ENCODE measurements around the gene RFLNA.

DNA sequence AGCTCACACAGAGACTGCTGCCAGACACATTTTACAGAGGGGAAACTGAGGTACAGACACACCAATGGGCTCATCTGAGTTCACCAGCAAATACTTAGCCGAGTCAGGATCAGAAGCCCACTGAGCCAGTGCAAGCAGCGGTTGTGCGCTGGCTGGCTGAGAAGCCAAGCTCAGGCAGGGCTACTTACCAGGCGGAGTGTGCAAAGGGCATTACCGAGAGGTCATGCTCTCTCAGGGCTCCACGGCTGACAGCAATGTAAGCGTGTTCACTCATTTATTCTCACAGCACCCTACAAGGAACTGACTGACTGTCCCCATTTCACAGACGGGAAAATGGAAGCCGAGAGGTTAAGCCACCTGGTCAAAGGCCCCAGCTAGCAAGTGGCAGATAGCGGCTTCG lies 63.7 kb downstream of the RFLNA start:
- TF ChIP-seq, protein P1, sequence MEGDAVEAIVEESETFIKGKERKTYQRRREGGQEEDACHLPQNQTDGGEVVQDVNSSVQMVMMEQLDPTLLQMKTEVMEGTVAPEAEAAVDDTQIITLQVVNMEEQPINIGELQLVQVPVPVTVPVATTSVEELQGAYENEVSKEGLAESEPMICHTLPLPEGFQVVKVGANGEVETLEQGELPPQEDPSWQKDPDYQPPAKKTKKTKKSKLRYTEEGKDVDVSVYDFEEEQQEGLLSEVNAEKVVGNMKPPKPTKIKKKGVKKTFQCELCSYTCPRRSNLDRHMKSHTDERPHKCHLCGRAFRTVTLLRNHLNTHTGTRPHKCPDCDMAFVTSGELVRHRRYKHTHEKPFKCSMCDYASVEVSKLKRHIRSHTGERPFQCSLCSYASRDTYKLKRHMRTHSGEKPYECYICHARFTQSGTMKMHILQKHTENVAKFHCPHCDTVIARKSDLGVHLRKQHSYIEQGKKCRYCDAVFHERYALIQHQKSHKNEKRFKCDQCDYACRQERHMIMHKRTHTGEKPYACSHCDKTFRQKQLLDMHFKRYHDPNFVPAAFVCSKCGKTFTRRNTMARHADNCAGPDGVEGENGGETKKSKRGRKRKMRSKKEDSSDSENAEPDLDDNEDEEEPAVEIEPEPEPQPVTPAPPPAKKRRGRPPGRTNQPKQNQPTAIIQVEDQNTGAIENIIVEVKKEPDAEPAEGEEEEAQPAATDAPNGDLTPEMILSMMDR (IDR thresholded peaks at IDR 0.05), result no peak
- no peak for TF ChIP-seq POLR2A (IDR thresholded peaks at IDR 0.05)
